ENCODE results near the gene SMG5. TPM values are rescaled to one million over a fixed set of nuclear protein-coding genes. Genes with fewer than 3 reads are reported as not detected.
A peak's percentile ranks its signal among the peaks of the same experiment; 100 is the strongest.

The SMG5 gene
- total RNA-seq, 1 donor from 2014 or later, result 122 TPM

GRCh38 chr1:156244712-156245111 is 37.9 kb downstream of the SMG5 start:
- TF ChIP-seq, protein P1, sequence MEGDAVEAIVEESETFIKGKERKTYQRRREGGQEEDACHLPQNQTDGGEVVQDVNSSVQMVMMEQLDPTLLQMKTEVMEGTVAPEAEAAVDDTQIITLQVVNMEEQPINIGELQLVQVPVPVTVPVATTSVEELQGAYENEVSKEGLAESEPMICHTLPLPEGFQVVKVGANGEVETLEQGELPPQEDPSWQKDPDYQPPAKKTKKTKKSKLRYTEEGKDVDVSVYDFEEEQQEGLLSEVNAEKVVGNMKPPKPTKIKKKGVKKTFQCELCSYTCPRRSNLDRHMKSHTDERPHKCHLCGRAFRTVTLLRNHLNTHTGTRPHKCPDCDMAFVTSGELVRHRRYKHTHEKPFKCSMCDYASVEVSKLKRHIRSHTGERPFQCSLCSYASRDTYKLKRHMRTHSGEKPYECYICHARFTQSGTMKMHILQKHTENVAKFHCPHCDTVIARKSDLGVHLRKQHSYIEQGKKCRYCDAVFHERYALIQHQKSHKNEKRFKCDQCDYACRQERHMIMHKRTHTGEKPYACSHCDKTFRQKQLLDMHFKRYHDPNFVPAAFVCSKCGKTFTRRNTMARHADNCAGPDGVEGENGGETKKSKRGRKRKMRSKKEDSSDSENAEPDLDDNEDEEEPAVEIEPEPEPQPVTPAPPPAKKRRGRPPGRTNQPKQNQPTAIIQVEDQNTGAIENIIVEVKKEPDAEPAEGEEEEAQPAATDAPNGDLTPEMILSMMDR (conservative IDR thresholded peaks at IDR 0.05), result no peak
- Mint-ChIP-seq H3K27ac (ENCODE audit: unreplicated experiment) (peak overlapping the region; percentile 62), H3K4me1 (peaks cover 25% of the 10 kb centered on the region), H3K27me3 (ENCODE audit: low read depth) (peaks cover 25% of the 10 kb centered on the region), H3K4me3 (peak overlapping the region; percentile 75), H3K36me3 (ENCODE audit: low read depth) (peaks cover 3% of the 10 kb centered on the region), H3K9me3 (no peaks in the 10 kb centered on the region)
- no peak for DNase-seq (ENCODE audit: low read depth, low spot score)

- TF ChIP-seq, protein P1 (conservative IDR thresholded peaks at IDR 0.05), result no peak
- Mint-ChIP-seq H3K4me1 (peaks cover 19% of the 10 kb centered on the region), H3K27me3 (ENCODE audit: low read depth) (peaks cover 25% of the 10 kb centered on the region), H3K4me3 (peak overlapping the region; percentile 75), H3K27ac (ENCODE audit: unreplicated experiment) (no peak overlapping the region), H3K9me3 (no peaks in the 10 kb centered on the region), H3K36me3 (ENCODE audit: low read depth) (peaks cover 4% of the 10 kb centered on the region)
- no peak for DNase-seq (ENCODE audit: low read depth, low spot score)
Measured at GRCh38 chr1:156244126-156244525, 38.5 kb downstream of the SMG5 start.

GRCh38 chr1:156242738-156243137 is 39.9 kb downstream of the SMG5 start:
- no peaks in the 10 kb centered on the region for H3K9me3 Mint-ChIP-seq
- H3K27ac Mint-ChIP-seq (ENCODE audit: unreplicated experiment), result no peak overlapping the region
- H3K4me1 Mint-ChIP-seq, result peaks cover 9% of the 10 kb centered on the region
- TF ChIP-seq, protein P1 (conservative IDR thresholded peaks at IDR 0.05), result no peak
- H3K36me3 Mint-ChIP-seq (ENCODE audit: low read depth), result peaks cover 4% of the 10 kb centered on the region
- H3K4me3 Mint-ChIP-seq, result no peak overlapping the region
- peaks cover 24% of the 10 kb centered on the region for H3K27me3 Mint-ChIP-seq (ENCODE audit: low read depth)
- DNase-seq (ENCODE audit: low read depth, low spot score), result no peak

GRCh38 chr1:156241926-156242325 is 40.7 kb downstream of the SMG5 start, which contains the start of gene BGLAP:
TSS of gene BGLAP (plus strand) at chr1:156242184. CDS start at chr1:156242232, 48 bp downstream.
- H3K27me3 Mint-ChIP-seq (ENCODE audit: low read depth), result peaks cover 19% of the 10 kb centered on the region
- H3K9me3 Mint-ChIP-seq, result no peaks in the 10 kb centered on the region
- no peak for DNase-seq (ENCODE audit: low read depth, low spot score)
- H3K4me1 Mint-ChIP-seq, result peaks cover 5% of the 10 kb centered on the region
- H3K36me3 Mint-ChIP-seq (ENCODE audit: low read depth), result peaks cover 6% of the 10 kb centered on the region
- TF ChIP-seq, protein P1 (conservative IDR thresholded peaks at IDR 0.05), result no peak
- peak within 1 kb of the TSS; percentile 66 for H3K4me3 Mint-ChIP-seq
- peak within 1 kb of the TSS; percentile 67 for H3K27ac Mint-ChIP-seq (ENCODE audit: unreplicated experiment)

- Mint-ChIP-seq H3K4me3 (peak overlapping the region; percentile 9), H3K36me3 (ENCODE audit: low read depth) (peaks cover 9% of the 10 kb centered on the region), H3K27me3 (ENCODE audit: low read depth) (peaks cover 19% of the 10 kb centered on the region), H3K27ac (ENCODE audit: unreplicated experiment) (no peak overlapping the region), H3K9me3 (no peaks in the 10 kb centered on the region), H3K4me1 (peaks cover 5% of the 10 kb centered on the region)
- DNase-seq (ENCODE audit: low read depth, low spot score), result no peak
- TF ChIP-seq, protein P1 (conservative IDR thresholded peaks at IDR 0.05), result no peak
Measured at GRCh38 chr1:156241311-156241811, 41.3 kb downstream of the SMG5 start.

All from neural crest cell (in vitro differentiated cells).